Stimulated activated naive CD8-positive, alpha-beta T cell treated with anti-CD3 and anti-CD28 coated beads, Interleukin-15, Interleukin-2, amounts not matched to agents 100 U/mL and 50 U/mL, for 24 hours (primary cell): ENCODE measurements around the gene INPP4B.

ENCODE experiments used
- ATAC-seq: fragments of 150-1000 bp; cut with Tn5 transposase; one replicate; pipeline ENCODE4 v1.10.0; 2021
- DNase-seq: peaks from one replicate; pipeline ENCODE4 v3.0.0; 2021

The INPP4B gene

GRCh38 chr4:142130666-142131065, 715.4 kb downstream of the INPP4B start:
- no peak for ATAC-seq
- no peak for DNase-seq

DNA sequence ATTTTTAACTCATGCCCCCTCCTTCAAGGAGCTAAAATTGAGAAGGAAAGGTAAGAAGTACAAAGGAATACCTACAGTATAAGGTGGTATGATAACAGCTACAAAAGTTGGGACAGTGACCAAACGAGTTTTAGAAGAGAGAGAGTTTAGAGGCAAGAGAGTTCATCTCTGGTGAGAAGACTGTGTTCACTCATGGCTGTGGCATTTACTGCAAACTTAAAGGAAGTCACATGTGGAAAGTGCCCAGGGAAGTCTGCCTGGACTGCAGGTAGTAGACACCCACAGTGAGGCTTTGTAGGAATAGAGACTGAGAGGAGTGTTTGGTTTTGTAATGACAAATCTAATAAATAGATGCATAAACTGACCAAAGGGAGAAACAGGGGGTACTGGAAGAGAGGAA, 716.2 kb downstream of the INPP4B start:
- DNase-seq: no peak
- ATAC-seq: no peak

DNA sequence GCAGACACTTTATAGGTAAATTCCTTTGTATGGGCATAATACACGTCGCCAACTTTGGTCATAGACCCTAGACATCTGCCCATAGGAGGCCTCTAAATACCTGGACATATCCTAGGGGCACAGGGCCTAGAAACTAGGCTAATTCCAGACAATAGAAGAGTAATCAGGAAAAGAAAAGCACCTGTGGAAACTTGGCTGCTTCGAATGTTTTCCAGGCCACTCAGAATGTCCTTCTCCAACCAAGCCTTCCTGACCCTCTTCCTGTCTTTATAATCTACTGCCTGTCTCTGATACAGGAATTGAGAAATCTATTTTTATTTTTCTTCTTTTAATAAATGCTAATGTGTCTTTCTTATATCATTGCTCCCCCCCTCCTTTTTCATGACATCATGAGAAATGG, 716.6 kb downstream of the INPP4B start:
- DNase-seq (no peak), ATAC-seq (no peak)

DNA sequence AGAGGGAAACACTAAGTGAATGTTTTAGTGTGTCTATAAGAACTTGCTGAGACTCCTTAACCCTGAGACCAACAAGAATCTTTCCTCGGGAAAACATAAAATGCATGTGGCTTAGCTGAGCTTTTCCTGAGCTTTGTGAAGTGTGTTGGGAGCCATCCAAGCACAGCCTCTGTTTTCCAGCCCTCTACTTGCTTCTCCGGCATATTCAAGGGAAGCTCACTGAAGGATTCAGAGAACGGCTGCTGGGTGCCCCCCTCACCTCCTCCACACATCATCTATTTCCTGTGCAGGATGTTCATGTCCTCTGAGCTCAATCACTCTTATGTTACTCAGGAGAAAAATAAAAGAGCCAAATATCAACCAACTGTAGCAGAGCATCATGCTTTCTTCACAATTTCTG, 717.6 kb downstream of the INPP4B start:
- DNase-seq (no peak), ATAC-seq (no peak)

- ATAC-seq (peak; percentile 43), DNase-seq (peak; percentile 52)
Observed at GRCh38 chr4:142126890-142127497, 719.1 kb downstream of the INPP4B start.

DNA sequence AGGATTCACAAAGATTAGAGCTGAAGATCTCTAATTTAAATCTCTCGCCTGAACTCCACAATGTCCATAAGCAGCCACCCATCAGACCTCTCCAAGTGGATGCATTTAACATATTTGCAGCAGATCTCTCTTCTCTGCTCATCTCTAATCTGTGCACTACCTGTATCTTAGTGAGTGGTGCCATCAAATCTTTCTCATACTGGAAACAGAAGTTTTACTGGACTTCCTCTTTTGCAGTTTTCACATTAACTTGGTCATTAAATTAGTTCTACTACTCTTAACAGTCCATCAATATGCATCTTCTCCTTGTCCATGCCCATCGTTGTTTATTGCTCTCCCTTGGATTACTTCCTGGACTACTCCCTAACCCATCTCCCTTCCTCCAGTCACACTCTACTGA, 721.2 kb downstream of the INPP4B start:
- DNase-seq (no peak), ATAC-seq (no peak)

GRCh38 chr4:142121448-142122350, 724.4 kb downstream of the INPP4B start:
- DNase-seq (no peak), ATAC-seq (no peak)

GRCh38 chr4:142120921-142121320, 725.2 kb downstream of the INPP4B start:
- DNase-seq (no peak), ATAC-seq (no peak)

DNA sequence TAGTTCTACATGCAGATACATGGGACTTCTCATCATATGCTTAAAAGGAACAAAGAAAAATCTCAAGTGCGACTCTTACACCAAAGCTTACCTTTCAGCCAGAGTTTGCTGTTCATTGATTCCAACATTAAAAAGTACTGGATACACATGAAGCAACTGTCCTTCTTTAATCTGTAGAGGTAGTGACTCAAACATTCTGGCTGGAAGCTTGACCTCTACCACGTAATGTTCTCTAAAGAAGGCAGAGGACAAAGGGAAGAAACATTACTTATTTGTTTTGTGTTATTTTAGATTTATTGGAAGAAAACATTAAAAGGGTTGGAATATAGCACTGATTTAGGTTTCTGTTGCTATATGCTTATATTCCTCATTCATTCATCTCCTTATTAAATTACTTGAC, 733.6 kb downstream of the INPP4B start:
- DNase-seq (no peak), ATAC-seq (no peak)

DNA sequence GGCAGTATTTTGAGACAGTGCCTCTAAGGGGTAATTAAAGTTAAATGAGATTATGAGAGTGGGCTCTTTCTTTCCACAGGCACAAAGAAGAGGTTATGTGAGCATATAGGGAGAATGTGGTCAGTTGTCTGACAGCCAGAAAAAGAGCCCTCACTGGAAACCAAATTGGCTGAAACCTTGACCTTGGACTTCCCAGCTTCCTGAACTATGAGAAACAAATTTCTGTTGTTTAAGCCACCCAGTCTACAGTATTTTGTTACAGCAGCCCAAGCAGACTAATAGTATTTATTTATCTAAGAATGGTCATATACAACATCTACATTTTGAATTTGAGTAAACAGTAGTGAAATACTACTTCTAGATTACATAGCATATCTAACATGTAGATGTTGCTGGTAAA, 736.0 kb downstream of the INPP4B start:
- ATAC-seq: no peak
- DNase-seq: no peak

DNA sequence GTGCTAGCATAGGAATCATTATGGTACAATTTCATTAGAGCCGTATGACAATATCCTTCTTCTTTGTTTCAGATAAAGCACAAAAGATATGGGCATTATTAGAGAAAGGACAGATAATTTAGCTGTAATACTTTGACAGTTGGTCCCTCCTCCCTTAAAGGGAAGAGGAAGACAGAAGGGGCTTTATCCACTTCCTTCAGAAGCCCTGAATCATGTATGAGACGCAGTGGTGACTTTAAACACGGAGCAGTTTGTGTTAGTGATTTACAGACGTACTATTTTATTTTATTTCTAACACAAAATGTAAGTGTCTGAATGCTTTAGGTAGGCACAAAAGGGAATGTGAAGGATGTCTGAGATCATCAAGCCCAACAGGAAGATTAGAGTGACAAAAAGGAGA, 742.1 kb downstream of the INPP4B start:
- no peak for DNase-seq

DNA sequence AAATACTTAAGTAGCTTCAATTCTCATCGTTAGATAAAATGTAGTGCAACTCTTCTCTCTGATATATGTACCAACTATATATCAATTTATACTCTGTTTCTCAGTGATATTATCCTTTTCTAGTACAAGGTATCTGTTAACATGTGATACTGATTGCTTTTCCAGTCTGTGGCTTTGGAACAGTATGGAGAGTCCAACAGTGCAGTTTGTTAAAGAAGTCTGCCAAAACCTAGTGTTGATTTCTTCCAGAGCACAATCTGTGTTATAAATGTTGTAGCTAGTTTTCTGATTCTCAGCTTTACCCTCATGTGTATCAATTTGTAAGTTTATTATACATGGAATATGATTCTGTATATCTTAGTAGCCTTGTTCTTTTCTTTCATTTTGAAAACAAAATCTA, 744.7 kb downstream of the INPP4B start:
- no peak for ATAC-seq
- no peak for DNase-seq

More for the DNA sequence above, 742.1 kb downstream of the INPP4B start:
- ATAC-seq: no peak

DNA sequence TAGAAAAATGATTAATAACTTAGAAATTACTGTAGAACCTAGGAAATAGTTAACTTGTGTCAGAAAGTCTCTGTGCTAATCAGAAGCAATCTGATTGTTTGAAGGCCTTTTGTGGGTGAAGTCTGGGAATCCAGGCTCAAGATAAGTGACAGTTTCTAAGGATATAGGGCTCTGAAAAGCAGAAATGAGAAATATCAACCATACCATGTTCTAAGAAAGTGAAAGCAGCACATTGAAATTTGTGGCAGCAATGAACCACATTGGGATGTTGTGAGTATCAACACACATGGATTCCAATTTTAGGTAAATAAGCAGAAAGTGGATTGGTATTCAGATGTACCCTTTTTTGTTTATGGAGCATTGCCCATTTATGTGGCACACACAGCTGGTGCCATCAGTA, 745.2 kb downstream of the INPP4B start:
- DNase-seq (no peak), ATAC-seq (no peak)

GRCh38 chr4:142098900-142099545, 747.1 kb downstream of the INPP4B start:
- no peak for DNase-seq
- no peak for ATAC-seq

DNA sequence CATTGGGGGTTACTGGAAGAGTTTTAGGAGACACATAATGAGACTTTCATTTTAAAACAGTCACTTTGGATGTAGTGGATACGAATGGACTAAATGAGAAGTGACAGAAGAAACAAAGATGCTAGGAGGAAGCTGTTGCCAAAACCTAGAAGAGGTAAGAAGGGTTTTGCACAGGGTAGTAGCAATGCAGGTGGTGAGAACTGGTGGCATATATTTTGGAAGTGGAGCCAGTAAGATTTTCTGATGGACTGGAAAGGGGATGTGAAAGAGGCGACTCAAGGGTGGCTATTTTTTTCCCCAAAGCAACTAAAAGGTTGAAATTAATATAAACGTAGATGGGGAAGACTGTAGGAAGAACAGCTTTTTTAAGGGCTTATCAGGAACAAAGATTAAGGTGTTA, 747.7 kb downstream of the INPP4B start:
- DNase-seq (no peak), ATAC-seq (no peak)

- ATAC-seq (no peak), DNase-seq (no peak)
Observed at GRCh38 chr4:142097015-142097414, 749.1 kb downstream of the INPP4B start.

DNA sequence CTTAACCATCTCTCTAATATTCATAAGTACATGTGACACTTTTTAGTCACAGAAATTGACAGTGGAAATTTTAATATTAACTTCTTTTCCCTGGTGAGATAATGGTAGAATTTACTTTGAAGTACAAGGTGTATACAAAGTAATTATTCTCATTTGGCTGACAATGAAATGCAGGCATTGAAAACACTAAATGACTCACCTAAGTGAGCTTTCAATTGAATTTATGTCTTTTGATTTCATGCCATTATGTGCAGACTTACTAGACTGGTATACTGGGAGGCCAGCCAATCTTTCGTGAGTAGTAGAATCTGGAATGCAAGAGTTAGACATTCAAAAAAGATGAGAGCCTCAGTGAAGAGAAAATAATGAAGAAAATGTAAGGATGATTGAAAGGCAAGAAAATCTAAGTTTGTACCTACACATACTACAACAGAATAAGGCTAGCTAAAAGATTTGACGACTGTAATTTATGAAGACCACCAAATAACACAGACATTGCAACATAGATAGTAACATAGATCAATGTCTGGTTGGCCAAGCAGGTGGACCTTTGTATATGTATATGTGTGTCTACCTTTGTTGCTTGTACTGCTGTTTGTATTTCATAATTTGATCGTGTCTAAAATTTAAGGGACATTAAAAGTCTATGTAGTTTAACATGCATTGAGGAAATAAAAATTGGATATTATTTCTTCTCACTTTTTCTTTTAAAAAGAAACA, 750.1 kb downstream of the INPP4B start:
- no peak for DNase-seq
- no peak for ATAC-seq

DNA sequence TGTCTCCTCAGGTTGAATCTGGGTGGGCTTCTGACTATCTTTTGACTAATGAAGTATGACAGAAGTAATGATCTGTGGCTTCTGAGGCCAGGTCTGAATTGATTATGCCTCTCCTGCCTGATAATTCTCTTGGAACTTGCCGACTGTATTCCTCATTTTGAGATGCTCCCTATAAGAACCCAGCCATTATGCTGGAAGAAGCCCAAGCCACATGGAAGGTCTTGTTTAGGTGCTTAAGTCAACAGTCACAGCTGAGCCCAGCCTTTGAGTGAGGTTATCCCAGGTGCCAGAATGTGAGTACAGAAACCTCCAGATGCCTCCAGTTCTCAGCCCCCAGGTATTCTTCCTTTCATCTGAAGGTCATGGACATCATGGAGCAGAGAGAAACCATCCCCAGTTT, 753.2 kb downstream of the INPP4B start:
- ATAC-seq (no peak), DNase-seq (no peak)

DNA sequence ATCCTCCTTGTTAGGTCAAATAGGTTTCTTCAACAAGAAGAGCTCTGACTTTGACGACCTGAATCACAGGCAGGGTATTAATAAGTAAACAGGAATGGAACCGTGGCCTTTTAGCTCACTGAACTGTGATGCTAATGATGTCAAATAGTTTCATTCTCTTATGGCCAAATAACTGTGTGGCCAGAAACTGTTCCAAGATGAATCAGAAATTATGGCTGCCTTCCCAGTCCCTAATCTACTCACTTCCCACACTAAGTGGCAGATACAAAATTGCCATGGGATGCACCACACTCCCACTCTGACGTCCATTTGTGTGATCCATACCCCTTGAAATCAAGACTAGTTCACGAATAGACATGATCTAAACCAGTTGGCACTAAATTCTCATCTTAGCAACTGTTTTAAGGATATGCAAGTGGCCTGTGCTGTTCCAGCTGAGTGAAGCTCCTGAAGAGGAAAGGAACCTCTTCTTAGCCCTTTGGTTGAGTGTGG, 754.4 kb downstream of the INPP4B start:
- ATAC-seq: no peak
- no peak for DNase-seq

- ATAC-seq (no peak), DNase-seq (no peak)
Observed at GRCh38 chr4:142091085-142091513, 755.0 kb downstream of the INPP4B start.

GRCh38 chr4:142088906-142089305, 757.2 kb downstream of the INPP4B start:
- ATAC-seq (no peak), DNase-seq (no peak)

- no peak for ATAC-seq
Observed at GRCh38 chr4:142085513-142086292, 760.4 kb downstream of the INPP4B start.

More at GRCh38 chr4:142085513-142086292, 760.4 kb downstream of the INPP4B start:
- no peak for DNase-seq
